HEK293 (cell line): ENCODE results near the gene ZFHX3.

Experiments
- CTCF ChIA-PET: fragments of 350-600 bp; formaldehyde crosslinking; extraction: SDS; loops from one replicate; lab custom pipeline; 2021; ENCODE audit warnings: antibody characterized with exemption; lab: Yijun Ruan, JAX
- POLR2A ChIA-PET: fragments of 300-600 bp; formaldehyde crosslinking; extraction: SDS; loops from one replicate; lab custom pipeline; 2020; ENCODE audit warnings: antibody characterized with exemption, inconsistent platforms; lab: Yijun Ruan, JAX
- H3K27ac ChIP-seq: fragments of 200-500 bp; sonication (Bioruptor generic); 2 replicates; pipeline ENCODE4 v1.5.1; 2014; ENCODE audit warnings: low read depth, low read length, control low read depth, inconsistent platforms; ENCODE audit errors: extremely low read depth
- H3K36me3 ChIP-seq, 2 experiments: fragments of 200-500 bp in 1 of 2; sonication (Bioruptor generic) in 1 of 2; 1 replicate in 1 of 2; 2 replicates in 1 of 2; pipeline ENCODE4 v1.5.1; 2014 to 2017; ENCODE audit warnings: inconsistent platforms in 2 of 2, low read length in 2 of 2; ENCODE audit not compliant: control insufficient read depth in 2 of 2, insufficient read depth in 1 of 2
- H3K4me1 ChIP-seq: fragments of 200-500 bp; sonication (Bioruptor generic); 2 replicates; pipeline ENCODE4 v1.5.1; 2014; ENCODE audit warnings: mild to moderate bottlenecking, low read length, inconsistent platforms; ENCODE audit not compliant: control insufficient read depth, insufficient read depth
- H3K4me3 ChIP-seq: 2 replicates; pipeline ENCODE4 v1.5.1; 2011; ENCODE audit warnings: low read depth, mild to moderate bottlenecking, control low read depth, low read length, moderate library complexity
- H3K9me3 ChIP-seq: fragments of 200-500 bp; sonication (Bioruptor generic); 2 replicates; pipeline ENCODE4 v1.5.1; 2014; ENCODE audit warnings: low read depth, low read length, inconsistent platforms; ENCODE audit not compliant: control insufficient read depth, insufficient read depth
- HOXA7 ChIP-seq: sonication (generic); formaldehyde crosslinking; IDR thresholded peaks from 2 replicates; pipeline ENCODE4 v1.8.1; 2022; ENCODE audit warnings: missing genetic modification reagents, borderline replicate concordance
- KLF10 ChIP-seq: fragments of 450-650 bp; IDR thresholded peaks from 2 replicates; pipeline ENCODE4 v1.5.1; 2018; ENCODE audit warnings: missing biosample characterization, mild to moderate bottlenecking, missing genetic modification characterization
- KLF7 ChIP-seq: fragments of 450-650 bp; formaldehyde crosslinking; IDR thresholded peaks from 2 replicates; pipeline ENCODE4 v1.5.1; 2016; ENCODE audit warnings: missing biosample characterization, missing genetic modification characterization, borderline replicate concordance
- MYNN ChIP-seq: fragments of 450-650 bp; formaldehyde crosslinking; IDR thresholded peaks from 2 replicates; pipeline ENCODE4 v1.5.1; 2016; ENCODE audit warnings: missing biosample characterization, missing genetic modification characterization, borderline replicate concordance
- PRDM4 ChIP-seq: fragments of 450-650 bp; formaldehyde crosslinking; IDR thresholded peaks from 2 replicates; pipeline ENCODE4 v1.5.1; 2017; ENCODE audit warnings: missing biosample characterization, missing genetic modification characterization
- ZBTB11 ChIP-seq: fragments of 450-650 bp; formaldehyde crosslinking; conservative IDR thresholded peaks from 2 replicates; pipeline ENCODE4 v1.5.1; 2016; ENCODE audit warnings: low read depth, missing biosample characterization, missing genetic modification characterization
- ZBTB17 ChIP-seq: fragments of 450-650 bp; formaldehyde crosslinking; IDR thresholded peaks from 2 replicates; pipeline ENCODE4 v1.5.1; 2016; ENCODE audit warnings: missing biosample characterization, missing genetic modification characterization
- ZNF133 ChIP-seq: fragments of 450-650 bp; formaldehyde crosslinking; IDR thresholded peaks from 2 replicates; pipeline ENCODE4 v1.5.1; 2016; ENCODE audit warnings: missing biosample characterization, missing genetic modification characterization
- ZNF239 ChIP-seq: fragments of 450-650 bp; formaldehyde crosslinking; IDR thresholded peaks from 2 replicates; pipeline ENCODE4 v1.5.1; 2016; ENCODE audit warnings: missing biosample characterization, missing genetic modification characterization
- ZNF24 ChIP-seq: fragments of 450-650 bp; formaldehyde crosslinking; IDR thresholded peaks from 2 replicates; pipeline ENCODE4 v1.5.1; 2016; ENCODE audit warnings: missing biosample characterization, missing genetic modification characterization
- ZNF398 ChIP-seq: fragments of 450-650 bp; formaldehyde crosslinking; IDR thresholded peaks from 2 replicates; pipeline ENCODE4 v1.5.1; 2017; ENCODE audit warnings: missing biosample characterization, missing genetic modification characterization
- ZNF513 ChIP-seq: fragments of 450-650 bp; IDR thresholded peaks from 2 replicates; pipeline ENCODE4 v1.5.1; 2018; ENCODE audit warnings: missing biosample characterization, missing genetic modification characterization
- ZNF610 ChIP-seq: fragments of 450-650 bp; formaldehyde crosslinking; IDR thresholded peaks from 2 replicates; pipeline ENCODE4 v1.5.1; 2016; ENCODE audit warnings: missing biosample characterization, missing genetic modification characterization, borderline replicate concordance
- ZNF624 ChIP-seq: fragments of 450-650 bp; formaldehyde crosslinking; IDR thresholded peaks from 2 replicates; pipeline ENCODE4 v1.5.1; 2017; ENCODE audit warnings: missing biosample characterization, missing genetic modification characterization
- ZNF768 ChIP-seq: fragments of 450-650 bp; formaldehyde crosslinking; IDR thresholded peaks from 2 replicates; pipeline ENCODE4 v1.5.1; 2018; ENCODE audit warnings: missing biosample characterization, mild to moderate bottlenecking, missing genetic modification characterization
- ZXDB ChIP-seq: fragments of 450-650 bp; formaldehyde crosslinking; IDR thresholded peaks from 2 replicates; pipeline ENCODE4 v1.5.1; 2016; ENCODE audit warnings: missing biosample characterization, missing genetic modification characterization

ZFHX3 gene

GRCh38 chr16:72877374-72878028, 170.4 kb downstream of the ZFHX3 start (continued):
- no peak for TF ChIP-seq ZNF398 (tag by site-specific recombination)
- TF ChIP-seq, all 188 proteins: peak for 0

GRCh38 chr16:72876981-72877373, 171.0 kb downstream of the ZFHX3 start:
- ChIA-PET POLR2A (no interaction called here), CTCF (no interaction called here)
- Histone ChIP-seq H3K27ac (no peak overlapping the region), H3K36me3 (no peaks in the 10 kb centered on the region), H3K4me1 (peaks cover 9% of the 10 kb centered on the region; the same call in 1 of the 2 replicates), H3K4me3 (no peak overlapping the region), H3K9me3 (no peaks in the 10 kb centered on the region)
- TF ChIP-seq ZNF768 (tag by site-specific recombination) = no peak
- no peak for TF ChIP-seq MYNN (tag by site-specific recombination)
- no peak for TF ChIP-seq ZXDB (tag by site-specific recombination)
- TF ChIP-seq ZNF133 (tag by site-specific recombination) = no peak
- no peak for TF ChIP-seq ZNF239 (tag by site-specific recombination)
- no peak for TF ChIP-seq PRDM4 (tag by site-specific recombination)
- no peak for TF ChIP-seq ZNF610 (tag by site-specific recombination)
- no peak for TF ChIP-seq ZBTB17 (tag by site-specific recombination)
- TF ChIP-seq HOXA7 = no peak
- no peak for TF ChIP-seq ZNF624
- TF ChIP-seq ZNF24 = no peak
- no peak for TF ChIP-seq ZBTB11 (tag by site-specific recombination)
- no peak for TF ChIP-seq KLF10 (tag by site-specific recombination)
- no peak for TF ChIP-seq ZNF513 (tag by site-specific recombination)
- TF ChIP-seq KLF7 (tag by site-specific recombination) = no peak
